Inflammatory macrophage treated with lipopolysaccharide for 1 hour (primary cell): ENCODE results near the gene SETMAR.

Source experiments
- DNase-seq, 2 donors: peaks; one replicate each; pipeline ENCODE4 v3.0.0-alpha.2; 2020 to 2022

SETMAR gene

DNA sequence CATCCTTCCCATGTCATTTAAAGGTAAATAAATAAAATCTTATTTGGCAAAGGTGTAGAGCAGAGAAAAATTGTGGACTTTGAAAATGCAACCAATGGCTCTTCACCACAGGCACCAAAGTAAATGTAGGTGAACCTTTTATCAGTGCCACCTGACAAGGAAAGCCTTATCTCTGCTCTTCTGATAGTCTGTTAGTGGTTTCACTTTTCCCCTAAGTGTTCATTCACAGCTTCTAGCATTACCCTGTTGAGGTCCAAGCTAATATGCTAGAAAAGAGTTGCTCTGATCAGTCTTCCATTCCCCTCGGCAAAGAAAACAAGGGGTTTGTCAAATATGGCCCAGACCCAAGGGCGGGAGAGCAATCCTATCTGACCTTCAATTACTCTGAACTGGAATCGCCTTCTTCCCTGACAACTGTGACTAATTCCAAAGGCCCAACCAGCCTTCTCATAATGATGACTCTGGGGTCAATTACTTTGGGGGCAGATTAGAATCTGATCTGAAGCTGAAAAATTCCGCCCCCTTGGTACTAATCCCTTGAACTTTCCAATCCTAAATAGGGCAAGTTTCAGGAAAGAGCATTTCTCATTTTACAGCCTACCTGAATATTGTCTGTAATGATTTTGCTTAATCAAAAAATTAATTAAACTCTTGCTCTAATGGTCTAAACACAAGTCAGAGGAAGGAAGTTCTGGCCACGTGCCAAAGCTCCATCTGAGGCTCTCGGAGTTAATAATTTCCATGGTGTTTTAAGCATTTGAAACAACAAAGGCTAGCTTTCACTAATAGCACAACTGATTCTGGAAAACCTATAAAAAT is 52.4 kb downstream of the SETMAR start:
- DNase-seq = no peak

DNA sequence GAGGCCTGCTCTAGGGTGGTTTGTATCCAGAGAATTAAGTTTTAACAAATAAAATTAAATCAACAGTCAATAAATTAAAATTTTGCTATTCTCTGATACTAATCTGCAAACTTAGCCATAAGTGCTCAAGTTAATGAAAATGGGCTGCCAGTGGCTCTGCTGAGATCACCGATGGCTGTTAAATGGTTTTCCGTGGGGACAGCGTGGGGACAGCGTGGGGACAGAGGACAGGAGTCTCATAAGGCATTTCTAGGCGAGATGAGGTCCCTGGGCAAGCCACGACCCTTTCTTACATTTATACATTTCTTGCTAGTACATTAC is 53.0 kb downstream of the SETMAR start:
- DNase-seq = no peak

DNA sequence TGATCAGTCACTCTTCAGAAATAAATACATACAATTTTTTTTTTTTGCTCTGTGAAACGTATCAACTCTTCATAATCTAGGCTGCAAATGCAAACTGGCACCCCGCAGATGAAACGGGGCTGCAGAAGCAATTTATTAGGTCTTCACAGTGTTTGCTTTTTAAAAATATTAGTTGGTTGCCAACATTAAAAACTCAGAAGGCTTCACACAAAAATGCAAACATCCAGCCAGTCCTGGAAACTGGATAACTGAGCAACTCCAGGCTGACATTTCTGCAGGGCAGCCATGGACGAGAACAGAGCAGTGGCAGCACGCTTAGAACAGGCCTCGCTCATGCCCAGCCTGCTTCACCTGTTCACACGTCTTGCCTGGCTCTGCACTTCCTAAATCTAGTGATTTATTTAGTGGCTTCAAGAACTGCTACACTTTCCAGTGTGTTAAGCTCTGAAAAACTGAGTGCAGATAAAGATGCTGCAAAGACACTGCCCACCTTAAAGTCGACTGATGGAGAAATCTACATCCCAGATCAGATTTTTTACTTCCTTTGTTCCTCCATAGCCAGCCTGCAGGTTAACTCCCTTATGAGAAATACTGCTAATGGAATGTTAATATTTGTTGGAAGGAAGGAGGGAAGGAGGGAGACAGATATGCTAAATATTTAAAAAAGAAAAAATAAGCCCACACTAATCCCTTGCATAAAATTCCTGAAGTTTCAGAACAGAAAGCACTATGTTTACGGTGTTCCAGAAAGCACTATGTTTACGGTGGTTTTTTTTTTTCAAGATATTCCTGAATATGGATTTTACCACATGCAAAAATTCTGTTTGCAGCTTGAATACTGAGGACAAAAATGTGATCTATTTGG is 53.6 kb downstream of the SETMAR start:
- DNase-seq = no peak

DNA sequence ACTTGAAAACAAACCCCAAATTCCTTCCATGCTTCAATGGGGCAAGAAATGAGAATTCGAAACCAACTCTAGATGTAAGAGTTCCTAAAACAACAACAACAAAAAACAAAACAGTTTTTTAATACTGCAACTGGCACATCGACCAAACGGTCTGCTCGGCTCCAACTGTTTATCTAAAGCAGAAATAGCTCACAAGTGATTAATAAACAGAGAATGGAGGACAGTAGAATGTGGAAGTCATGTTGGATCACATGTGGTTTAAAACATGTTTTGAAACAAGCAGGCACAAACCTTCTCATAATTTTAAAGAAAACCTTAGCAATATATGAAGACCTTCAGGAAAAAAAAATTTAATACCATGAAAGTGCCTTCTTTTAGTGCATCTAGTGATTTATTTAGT is 55.1 kb downstream of the SETMAR start:
- DNase-seq = no peak

DNA sequence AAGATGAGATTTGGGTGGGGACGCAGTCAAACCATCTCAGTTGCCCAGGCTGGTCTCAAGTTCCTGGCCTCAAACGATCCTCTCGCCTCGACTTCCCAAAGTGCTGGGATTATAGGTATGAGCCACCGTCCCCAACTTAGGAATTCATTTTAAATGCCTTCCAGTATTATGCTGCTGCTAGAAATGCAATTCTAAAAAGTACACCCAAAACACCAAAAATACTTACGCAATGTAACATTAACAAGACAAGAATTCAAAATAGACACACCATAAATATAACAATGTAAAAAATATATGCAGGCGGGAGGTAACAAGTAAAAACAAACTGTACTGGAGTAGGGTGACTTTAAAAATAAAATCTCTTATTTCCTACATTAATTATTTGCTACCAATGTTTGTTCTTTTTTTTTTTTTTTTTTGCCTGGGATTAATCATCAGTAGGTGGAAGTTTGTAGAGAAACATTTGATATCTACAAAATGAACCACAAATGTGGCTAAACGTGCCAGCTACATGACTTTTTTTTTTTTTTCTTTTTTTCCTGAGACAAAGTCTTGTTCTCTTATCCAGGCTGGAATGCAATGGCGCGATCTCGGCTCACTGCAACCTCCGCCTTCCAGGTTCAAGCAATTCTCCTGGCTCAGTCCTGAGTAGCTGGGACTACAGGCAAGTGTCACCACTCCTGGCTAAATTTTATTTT is 56.8 kb downstream of the SETMAR start:
- no peak for DNase-seq

DNA sequence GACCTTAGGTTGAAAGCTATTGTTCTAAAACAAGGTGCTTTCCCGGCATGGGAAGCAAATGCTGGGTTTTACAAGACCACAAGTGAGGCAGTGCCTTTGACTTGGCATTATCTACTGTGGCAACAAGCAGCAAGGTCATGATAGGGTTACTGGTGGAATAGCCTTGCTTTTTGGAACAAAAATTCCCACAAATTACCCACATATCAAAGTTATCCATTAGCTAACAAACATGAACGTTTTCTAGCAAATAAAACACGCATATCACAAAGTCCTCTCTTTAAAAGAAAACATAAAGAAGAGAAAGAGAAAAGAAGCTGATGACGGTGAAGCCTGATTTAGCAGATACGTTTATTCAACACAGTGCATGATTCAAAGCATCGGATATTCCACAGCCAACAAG is 57.6 kb downstream of the SETMAR start:
- DNase-seq = no peak

DNA sequence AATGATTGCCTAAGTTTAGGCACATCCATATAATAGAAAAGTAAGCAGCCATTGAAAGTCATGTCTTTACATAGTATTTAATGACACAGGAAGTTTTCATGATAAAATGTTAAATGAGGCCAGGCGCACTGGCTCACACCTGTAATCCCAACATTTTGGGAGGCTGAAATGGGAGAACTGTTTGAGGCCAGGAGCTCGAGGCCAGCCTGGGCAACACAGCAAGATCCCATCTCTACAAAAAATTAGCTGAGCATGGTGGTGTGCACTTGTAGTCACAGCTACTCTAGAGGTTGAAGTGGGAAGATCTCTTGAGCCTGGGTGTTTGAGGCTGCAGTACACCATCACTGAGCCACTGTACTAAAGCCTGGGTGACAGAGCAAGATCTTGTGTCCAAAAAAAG is 59.4 kb downstream of the SETMAR start:
- DNase-seq = no peak
